SK-N-SH treated with all-trans-retinoic acid at 6 μM for 48 hours (cell line): ENCODE measurements around the gene GNA12.

Experiments
- ARNTL ChIP-seq: fragments of 450-650 bp; formaldehyde crosslinking; IDR thresholded peaks from 2 replicates; pipeline ENCODE4 v1.5.0; 2020; ENCODE audit warnings: low read depth, mild to moderate bottlenecking, moderate library complexity, borderline replicate concordance
- CREB5 ChIP-seq: fragments of 250-450 bp; sonication (Bioruptor Pico); IDR thresholded peaks from 2 replicates; pipeline ENCODE4 v1.5.1; 2020; ENCODE audit warnings: low read depth, mild to moderate bottlenecking, moderate library complexity
- CSRNP3 ChIP-seq: fragments of 250-450 bp; sonication (Bioruptor Pico); IDR thresholded peaks from 2 replicates; pipeline ENCODE4 v1.5.1; 2021; ENCODE audit warnings: mild to moderate bottlenecking, moderate library complexity
- ESRRG ChIP-seq: fragments of 250-450 bp; sonication (Bioruptor Pico); IDR thresholded peaks from 2 replicates; pipeline ENCODE4 v1.6.1; 2021; ENCODE audit warnings: mild to moderate bottlenecking
- OSR1 ChIP-seq: fragments of 250-450 bp; sonication (Bioruptor Pico); IDR thresholded peaks from 2 replicates; pipeline ENCODE4 v1.8.0; 2022; ENCODE audit warnings: moderate library complexity, mild to moderate bottlenecking, inconsistent platforms
- PPARA ChIP-seq: fragments of 250-450 bp; sonication (Bioruptor Pico); IDR thresholded peaks from 2 replicates; pipeline ENCODE4 v1.5.0; 2020; ENCODE audit warnings: mild to moderate bottlenecking, borderline replicate concordance
- RARB ChIP-seq: fragments of 250-450 bp; sonication (Bioruptor Pico); IDR thresholded peaks from 2 replicates; pipeline ENCODE4 v1.8.0; 2021; ENCODE audit warnings: mild to moderate bottlenecking, moderate library complexity
- TSHZ2 ChIP-seq: fragments of 250-450 bp; sonication (Bioruptor Pico); IDR thresholded peaks from 2 replicates; pipeline ENCODE4 v1.5.0; 2020; ENCODE audit warnings: mild to moderate bottlenecking, moderate library complexity
- ZFP3 ChIP-seq: fragments of 250-450 bp; sonication (Bioruptor Pico); IDR thresholded peaks from 2 replicates; pipeline ENCODE4 v1.5.0; 2020; ENCODE audit warnings: mild to moderate bottlenecking, moderate library complexity
- ZFP30 ChIP-seq: fragments of 450-650 bp; formaldehyde crosslinking; IDR thresholded peaks from 2 replicates; pipeline ENCODE4 v1.5.0; 2022; ENCODE audit warnings: mild to moderate bottlenecking, moderate library complexity
- ZNF565 ChIP-seq: fragments of 450-650 bp; formaldehyde crosslinking; conservative IDR thresholded peaks from 2 replicates; pipeline ENCODE4 v1.5.0; 2020; ENCODE audit warnings: low read depth, mild to moderate bottlenecking, moderate library complexity
- TF ChIP-seq, protein P1 (sequence below): fragments of 250-450 bp; sonication (Bioruptor Pico); IDR thresholded peaks from 2 replicates; pipeline ENCODE4 v1.8.0; 2020; ENCODE audit warnings: mild to moderate bottlenecking, moderate library complexity, borderline replicate concordance
- TF ChIP-seq, protein P2 (sequence below): fragments of 250-450 bp; sonication (Bioruptor Pico); IDR thresholded peaks from 2 replicates; pipeline ENCODE4 v1.8.0; 2021; ENCODE audit warnings: low read depth, mild to moderate bottlenecking, moderate library complexity, borderline replicate concordance

DNA sequence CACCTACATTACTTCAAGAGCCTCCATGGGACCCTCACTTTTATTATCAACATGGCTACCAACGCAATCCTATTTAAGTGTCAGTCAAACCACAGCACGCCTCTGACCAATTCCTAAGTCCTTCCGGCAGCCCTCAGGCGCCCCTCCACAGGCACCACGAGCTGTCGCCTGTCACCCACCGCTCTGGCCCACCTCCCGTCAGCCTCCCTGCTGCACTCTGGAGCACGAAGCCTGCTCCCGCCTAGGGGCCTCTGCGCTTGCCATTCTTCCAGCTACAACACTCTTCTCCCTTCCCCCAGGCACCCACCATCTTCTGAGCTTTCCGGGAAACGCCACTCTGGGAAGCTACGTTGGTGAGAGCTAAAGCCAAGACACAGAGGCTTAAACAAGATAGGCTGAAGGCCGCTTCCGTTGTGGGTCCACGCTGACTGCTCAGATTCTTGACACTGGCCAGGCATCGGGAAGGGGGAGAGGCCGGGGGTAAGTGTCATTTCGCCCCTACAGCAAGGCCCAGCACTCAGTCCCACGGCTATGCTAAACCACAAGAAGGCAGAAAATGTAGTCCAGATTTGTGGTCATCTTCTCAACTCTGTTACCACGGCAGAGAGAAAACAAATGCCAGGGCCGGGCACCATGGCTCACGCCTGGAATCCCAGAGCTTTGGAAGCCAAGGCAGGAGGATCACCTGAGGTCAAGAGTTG lies 56.7 kb downstream of the GNA12 start:
- TF ChIP-seq RARB (CRISPR knock-in tag) (no peak), PPARA (CRISPR knock-in tag) (no peak), OSR1 (no peak), ARNTL (no peak), CSRNP3 (CRISPR knock-in tag) (no peak), ZFP3 (CRISPR knock-in tag) (no peak), CREB5 (CRISPR knock-in tag) (no peak), TSHZ2 (CRISPR knock-in tag) (no peak), ZNF565 (CRISPR knock-in tag) (no peak), ESRRG (no peak), ZFP30 (CRISPR knock-in tag) (no peak)
- TF ChIP-seq, protein P1, sequence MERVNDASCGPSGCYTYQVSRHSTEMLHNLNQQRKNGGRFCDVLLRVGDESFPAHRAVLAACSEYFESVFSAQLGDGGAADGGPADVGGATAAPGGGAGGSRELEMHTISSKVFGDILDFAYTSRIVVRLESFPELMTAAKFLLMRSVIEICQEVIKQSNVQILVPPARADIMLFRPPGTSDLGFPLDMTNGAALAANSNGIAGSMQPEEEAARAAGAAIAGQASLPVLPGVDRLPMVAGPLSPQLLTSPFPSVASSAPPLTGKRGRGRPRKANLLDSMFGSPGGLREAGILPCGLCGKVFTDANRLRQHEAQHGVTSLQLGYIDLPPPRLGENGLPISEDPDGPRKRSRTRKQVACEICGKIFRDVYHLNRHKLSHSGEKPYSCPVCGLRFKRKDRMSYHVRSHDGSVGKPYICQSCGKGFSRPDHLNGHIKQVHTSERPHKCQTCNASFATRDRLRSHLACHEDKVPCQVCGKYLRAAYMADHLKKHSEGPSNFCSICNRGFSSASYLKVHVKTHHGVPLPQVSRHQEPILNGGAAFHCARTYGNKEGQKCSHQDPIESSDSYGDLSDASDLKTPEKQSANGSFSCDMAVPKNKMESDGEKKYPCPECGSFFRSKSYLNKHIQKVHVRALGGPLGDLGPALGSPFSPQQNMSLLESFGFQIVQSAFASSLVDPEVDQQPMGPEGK (CRISPR knock-in tag): no peak
- TF ChIP-seq, protein P2, sequence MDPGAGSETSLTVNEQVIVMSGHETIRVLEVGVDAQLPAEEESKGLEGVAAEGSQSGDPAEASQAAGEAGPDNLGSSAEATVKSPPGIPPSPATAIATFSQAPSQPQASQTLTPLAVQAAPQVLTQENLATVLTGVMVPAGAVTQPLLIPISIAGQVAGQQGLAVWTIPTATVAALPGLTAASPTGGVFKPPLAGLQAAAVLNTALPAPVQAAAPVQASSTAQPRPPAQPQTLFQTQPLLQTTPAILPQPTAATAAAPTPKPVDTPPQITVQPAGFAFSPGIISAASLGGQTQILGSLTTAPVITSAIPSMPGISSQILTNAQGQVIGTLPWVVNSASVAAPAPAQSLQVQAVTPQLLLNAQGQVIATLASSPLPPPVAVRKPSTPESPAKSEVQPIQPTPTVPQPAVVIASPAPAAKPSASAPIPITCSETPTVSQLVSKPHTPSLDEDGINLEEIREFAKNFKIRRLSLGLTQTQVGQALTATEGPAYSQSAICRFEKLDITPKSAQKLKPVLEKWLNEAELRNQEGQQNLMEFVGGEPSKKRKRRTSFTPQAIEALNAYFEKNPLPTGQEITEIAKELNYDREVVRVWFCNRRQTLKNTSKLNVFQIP: no peak
